ENCODE measurements around the gene SLC25A5.
A peak's percentile ranks its signal among the peaks of the same experiment; 100 is the strongest.

Gene SLC25A5

GRCh38 chrX:119512146-119512800, 44.0 kb downstream of the SLC25A5 start:
- peak; percentile 27 to 78 for DNase-seq

- peak; percentile 65 to 77 for DNase-seq
These were observed 48.0 kb downstream of the SLC25A5 start for GRCh38 chrX:119516157-119516702.

- no peak for DNase-seq
These were observed 50.1 kb downstream of the SLC25A5 start for GRCh38 chrX:119518371-119518770.
